HEK293 (cell line): Measurements from ENCODE around the gene ADGRB3.

Source experiments
- CTCF ChIA-PET: fragments of 350-600 bp; formaldehyde crosslinking; extraction: SDS; loops from one replicate; lab custom pipeline; 2021; ENCODE audit warnings: antibody characterized with exemption; lab: Yijun Ruan, JAX
- POLR2A ChIA-PET: fragments of 300-600 bp; formaldehyde crosslinking; extraction: SDS; loops from one replicate; lab custom pipeline; 2020; ENCODE audit warnings: antibody characterized with exemption, inconsistent platforms; lab: Yijun Ruan, JAX
- H3K27ac ChIP-seq: fragments of 200-500 bp; sonication (Bioruptor generic); 2 replicates; pipeline ENCODE4 v1.5.1; 2014; ENCODE audit warnings: low read depth, low read length, control low read depth, inconsistent platforms; ENCODE audit errors: extremely low read depth
- H3K36me3 ChIP-seq, 2 experiments: fragments of 200-500 bp in 1 of 2; sonication (Bioruptor generic) in 1 of 2; 1 replicate in 1 of 2; 2 replicates in 1 of 2; pipeline ENCODE4 v1.5.1; 2014 to 2017; ENCODE audit warnings: inconsistent platforms in 2 of 2, low read length in 2 of 2; ENCODE audit not compliant: control insufficient read depth in 2 of 2, insufficient read depth in 1 of 2
- H3K4me1 ChIP-seq: fragments of 200-500 bp; sonication (Bioruptor generic); 2 replicates; pipeline ENCODE4 v1.5.1; 2014; ENCODE audit warnings: mild to moderate bottlenecking, low read length, inconsistent platforms; ENCODE audit not compliant: control insufficient read depth, insufficient read depth
- H3K4me3 ChIP-seq: 2 replicates; pipeline ENCODE4 v1.5.1; 2011; ENCODE audit warnings: low read depth, mild to moderate bottlenecking, control low read depth, low read length, moderate library complexity
- H3K9me3 ChIP-seq: fragments of 200-500 bp; sonication (Bioruptor generic); 2 replicates; pipeline ENCODE4 v1.5.1; 2014; ENCODE audit warnings: low read depth, low read length, inconsistent platforms; ENCODE audit not compliant: control insufficient read depth, insufficient read depth
- ELK4 ChIP-seq: IDR thresholded peaks from 2 replicates; pipeline ENCODE4 v1.6.1; 2011; ENCODE audit warnings: mild to moderate bottlenecking, low read depth, low read length, borderline replicate concordance
- GLIS2 ChIP-seq: fragments of 450-650 bp; formaldehyde crosslinking; IDR thresholded peaks from 2 replicates; pipeline ENCODE4 v1.5.1; 2016; ENCODE audit warnings: missing biosample characterization, missing genetic modification characterization
- HIC1 ChIP-seq: fragments of 450-650 bp; formaldehyde crosslinking; IDR thresholded peaks from 2 replicates; pipeline ENCODE4 v1.5.1; 2016; ENCODE audit warnings: missing biosample characterization, missing genetic modification characterization
- IKZF3 ChIP-seq: fragments of 450-650 bp; IDR thresholded peaks from 2 replicates; pipeline ENCODE4 v1.5.0; 2018; ENCODE audit warnings: missing biosample characterization, mild to moderate bottlenecking, missing genetic modification characterization, moderate library complexity
- KLF7 ChIP-seq: fragments of 450-650 bp; formaldehyde crosslinking; IDR thresholded peaks from 2 replicates; pipeline ENCODE4 v1.5.1; 2016; ENCODE audit warnings: missing biosample characterization, missing genetic modification characterization, borderline replicate concordance
- OSR2 ChIP-seq: fragments of 450-650 bp; formaldehyde crosslinking; IDR thresholded peaks from 2 replicates; pipeline ENCODE4 v1.5.1; 2016; ENCODE audit warnings: missing biosample characterization, missing genetic modification characterization
- SCRT2 ChIP-seq: fragments of 450-650 bp; formaldehyde crosslinking; IDR thresholded peaks from 2 replicates; pipeline ENCODE4 v1.5.1; 2016; ENCODE audit warnings: missing biosample characterization, missing genetic modification characterization
- TSHZ1 ChIP-seq: fragments of 450-650 bp; formaldehyde crosslinking; IDR thresholded peaks from 2 replicates; pipeline ENCODE4 v1.5.1; 2016; ENCODE audit warnings: missing biosample characterization, missing genetic modification characterization, borderline replicate concordance
- WT1 ChIP-seq: fragments of 450-650 bp; formaldehyde crosslinking; IDR thresholded peaks from 2 replicates; pipeline ENCODE4 v1.5.1; 2016; ENCODE audit warnings: missing biosample characterization, missing genetic modification characterization
- ZBTB1 ChIP-seq: fragments of 450-650 bp; formaldehyde crosslinking; IDR thresholded peaks from 2 replicates; pipeline ENCODE4 v1.5.1; 2016; ENCODE audit warnings: missing biosample characterization, missing genetic modification characterization
- ZNF214 ChIP-seq: fragments of 450-650 bp; formaldehyde crosslinking; IDR thresholded peaks from 2 replicates; pipeline ENCODE4 v1.5.1; 2017; ENCODE audit warnings: missing biosample characterization, mild to moderate bottlenecking, missing genetic modification characterization, borderline replicate concordance
- ZNF221 ChIP-seq: fragments of 450-650 bp; formaldehyde crosslinking; IDR thresholded peaks from 2 replicates; pipeline ENCODE4 v1.5.1; 2017; ENCODE audit warnings: missing biosample characterization, missing genetic modification characterization, borderline replicate concordance
- ZNF280D ChIP-seq: fragments of 450-650 bp; formaldehyde crosslinking; IDR thresholded peaks from 2 replicates; pipeline ENCODE4 v1.5.1; 2016; ENCODE audit warnings: missing biosample characterization, missing genetic modification characterization
- ZNF37A ChIP-seq: fragments of 450-650 bp; IDR thresholded peaks from 2 replicates; pipeline ENCODE4 v1.5.1; 2018; ENCODE audit warnings: missing biosample characterization, missing genetic modification characterization
- ZNF544 ChIP-seq: fragments of 450-650 bp; formaldehyde crosslinking; IDR thresholded peaks from 2 replicates; pipeline ENCODE4 v1.5.0; 2017; ENCODE audit warnings: missing biosample characterization, missing genetic modification characterization
- ZNF571 ChIP-seq: fragments of 450-650 bp; formaldehyde crosslinking; IDR thresholded peaks from 2 replicates; pipeline ENCODE4 v1.5.0; 2017; ENCODE audit warnings: missing biosample characterization, missing genetic modification characterization
- ZNF600 ChIP-seq: fragments of 450-650 bp; formaldehyde crosslinking; IDR thresholded peaks from 2 replicates; pipeline ENCODE4 v1.5.1; 2016; ENCODE audit warnings: missing biosample characterization, missing genetic modification characterization
- ZNF621 ChIP-seq: fragments of 450-650 bp; formaldehyde crosslinking; IDR thresholded peaks from 2 replicates; pipeline ENCODE4 v1.5.1; 2017; ENCODE audit warnings: missing biosample characterization, missing genetic modification characterization
- ZNF629 ChIP-seq: fragments of 450-650 bp; formaldehyde crosslinking; IDR thresholded peaks from 2 replicates; pipeline ENCODE4 v1.5.1; 2017; ENCODE audit warnings: missing biosample characterization, missing genetic modification characterization
- ZNF639 ChIP-seq: fragments of 450-650 bp; formaldehyde crosslinking; IDR thresholded peaks from 2 replicates; pipeline ENCODE4 v1.5.1; 2016; ENCODE audit warnings: missing biosample characterization, missing genetic modification characterization
- ZNF664 ChIP-seq: fragments of 450-650 bp; formaldehyde crosslinking; IDR thresholded peaks from 2 replicates; pipeline ENCODE4 v1.5.1; 2016; ENCODE audit warnings: missing biosample characterization, missing genetic modification characterization
- ZNF677 ChIP-seq: fragments of 450-650 bp; IDR thresholded peaks from 2 replicates; pipeline ENCODE4 v1.5.0; 2018; ENCODE audit warnings: missing biosample characterization, mild to moderate bottlenecking, missing genetic modification characterization, moderate library complexity
- ZNF768 ChIP-seq: fragments of 450-650 bp; formaldehyde crosslinking; IDR thresholded peaks from 2 replicates; pipeline ENCODE4 v1.5.1; 2018; ENCODE audit warnings: missing biosample characterization, mild to moderate bottlenecking, missing genetic modification characterization
- ZNF792 ChIP-seq: fragments of 450-650 bp; formaldehyde crosslinking; IDR thresholded peaks from 2 replicates; pipeline ENCODE4 v1.5.1; 2016; ENCODE audit warnings: missing biosample characterization, missing genetic modification characterization
- ZSCAN23 ChIP-seq: fragments of 450-650 bp; formaldehyde crosslinking; IDR thresholded peaks from 2 replicates; pipeline ENCODE4 v1.5.1; 2016; ENCODE audit warnings: missing biosample characterization, missing genetic modification characterization

Gene ADGRB3

GRCh38 chr6:69164564-69165229 is 529.6 kb downstream of the ADGRB3 start:
- H3K9me3 ChIP-seq = no peaks in the 10 kb centered on the region
- no peaks in the 10 kb centered on the region for H3K36me3 ChIP-seq
- H3K27ac ChIP-seq = no peak overlapping the region
- TF ChIP-seq ZNF544 (tag by site-specific recombination) = no peak
- TF ChIP-seq ZNF221 (tag by site-specific recombination) = no peak
- TF ChIP-seq SCRT2 (tag by site-specific recombination) = no peak
- TF ChIP-seq ZNF214 (tag by site-specific recombination) = no peak
- TF ChIP-seq ZNF600 (tag by site-specific recombination) = no peak
- TF ChIP-seq OSR2 (tag by site-specific recombination) = no peak
- no peak for TF ChIP-seq ZBTB1 (tag by site-specific recombination)
- TF ChIP-seq ZNF768 (tag by site-specific recombination) = no peak
- TF ChIP-seq ZNF629 (tag by site-specific recombination) = no peak
- TF ChIP-seq IKZF3 (tag by site-specific recombination) = no peak
- TF ChIP-seq WT1 (tag by site-specific recombination) = no peak
- no peak for TF ChIP-seq ZNF280D (tag by site-specific recombination)
- no peak for TF ChIP-seq ZNF621 (tag by site-specific recombination)
- TF ChIP-seq ZNF37A = no peak
- no peak for TF ChIP-seq ZNF677 (tag by site-specific recombination)
- no peaks in the 10 kb centered on the region for H3K4me1 ChIP-seq
- POLR2A ChIA-PET = interaction anchor here (0.7 kb wide), 1 partner anchor 1446 kb away, joined by 3 read pairs; no protein-coding TSS in a partner anchor
- no peak overlapping the region for H3K4me3 ChIP-seq
- CTCF ChIA-PET = interaction anchor here (0.6 to 1.4 kb wide), 4 partner anchors 10 to 389 kb away, joined by 3 to 5 read pairs (median 4); no protein-coding TSS in a partner anchor

GRCh38 chr6:69179681-69180080 is 544.6 kb downstream of the ADGRB3 start:
- H3K9me3 ChIP-seq = no peaks in the 10 kb centered on the region
- CTCF ChIA-PET = interaction anchor here (0.6 kb wide), 1 partner anchor 78 kb away, joined by 6 read pairs; no protein-coding TSS in a partner anchor
- POLR2A ChIA-PET = no interaction called here
- no peak overlapping the region for H3K27ac ChIP-seq
- no peak overlapping the region for H3K4me3 ChIP-seq
- H3K36me3 ChIP-seq = no peaks in the 10 kb centered on the region
- H3K4me1 ChIP-seq = no peaks in the 10 kb centered on the region
- TF ChIP-seq TSHZ1 (no peak), KLF7 (no peak), ELK4 (no peak), ZNF571 (tag by site-specific recombination) (no peak), ZNF792 (tag by site-specific recombination) (no peak), HIC1 (no peak), GLIS2 (tag by site-specific recombination) (no peak), ZNF639 (tag by site-specific recombination) (no peak), ZNF664 (tag by site-specific recombination) (no peak), ZSCAN23 (tag by site-specific recombination) (no peak)
